ENCODE results near the gene ARHGAP22. TPM values are rescaled to one million over a fixed set of nuclear protein-coding genes. Genes with fewer than 3 reads are reported as not detected.

The ARHGAP22 gene
- total RNA-seq, 1 experiment from 2014 or later: 13.5 TPM

- Mint-ChIP-seq H3K9me3 (ENCODE audit: unreplicated experiment) (no peaks in the 10 kb centered on the region), H3K36me3 (ENCODE audit: insufficient read depth, unreplicated experiment) (no peaks in the 10 kb centered on the region), H3K27me3 (ENCODE audit: insufficient read depth, unreplicated experiment) (no peaks in the 10 kb centered on the region), H3K27ac (ENCODE audit: unreplicated experiment) (peak overlapping the region; percentile 43), H3K4me1 (ENCODE audit: low read depth, unreplicated experiment) (peaks cover 34% of the 10 kb centered on the region), H3K4me3 (ENCODE audit: unreplicated experiment) (no peak overlapping the region)
- POLR2A ChIA-PET: no interaction called here
- Histone ChIP-seq H3K4me3 (ENCODE audit: low read depth, low read length) (no peak overlapping the region), H3K27me3 (replicated peaks; ENCODE audit: control insufficient read depth, insufficient read depth, low read length) (no peaks in the 10 kb centered on the region), H3K9me3 (no peaks in the 10 kb centered on the region), H3K36me3 (ENCODE audit: control insufficient read depth, insufficient read depth, low read length) (no peaks in the 10 kb centered on the region), H3K4me1 (peaks cover 58% of the 10 kb centered on the region)
- CTCF ChIA-PET: interaction anchor here (1.1 kb wide), 2 partner anchors 81 to 178 kb away, joined by 3 read pairs; no protein-coding TSS in a partner anchor
- DNase-seq: peak; percentile 75 to 76
- no peak for TF ChIP-seq CTCF (IDR thresholded peaks at IDR 0.05; ENCODE audit: insufficient read depth in 1 of 2, low read depth in 1 of 2, low read length in 1 of 2, severe bottlenecking in 1 of 2, unreplicated experiment in 1 of 2)
- intact Hi-C loops (cut with micrococcal nuclease; ENCODE audit: unreplicated experiment): loop anchor here (2.0 kb wide), 1 partner anchor 18 kb away; no protein-coding TSS in a partner anchor
- BruUV-seq (replicated peaks): no TSS peak
Measured at GRCh38 chr10:48541144-48541795, 63.6 kb downstream of the ARHGAP22 start.

GRCh38 chr10:48538611-48539010 lies 66.3 kb downstream of the ARHGAP22 start:
- Histone ChIP-seq H3K9me3 (no peaks in the 10 kb centered on the region), H3K4me3 (ENCODE audit: low read depth, low read length) (no peak overlapping the region), H3K36me3 (ENCODE audit: control insufficient read depth, insufficient read depth, low read length) (no peaks in the 10 kb centered on the region), H3K4me1 (peaks cover 84% of the 10 kb centered on the region), H3K27me3 (replicated peaks; ENCODE audit: control insufficient read depth, insufficient read depth, low read length) (no peaks in the 10 kb centered on the region)
- TF ChIP-seq CTCF (IDR thresholded peaks at IDR 0.05; ENCODE audit: insufficient read depth in 1 of 2, low read depth in 1 of 2, low read length in 1 of 2, severe bottlenecking in 1 of 2, unreplicated experiment in 1 of 2): no peak
- Mint-ChIP-seq H3K4me3 (ENCODE audit: unreplicated experiment) (no peak overlapping the region), H3K9me3 (ENCODE audit: unreplicated experiment) (no peaks in the 10 kb centered on the region), H3K27ac (ENCODE audit: unreplicated experiment) (peak overlapping the region; percentile 33), H3K27me3 (ENCODE audit: insufficient read depth, unreplicated experiment) (no peaks in the 10 kb centered on the region), H3K36me3 (ENCODE audit: insufficient read depth, unreplicated experiment) (no peaks in the 10 kb centered on the region), H3K4me1 (ENCODE audit: low read depth, unreplicated experiment) (peaks cover 46% of the 10 kb centered on the region)
- no TSS peak for BruUV-seq (replicated peaks)
- POLR2A ChIA-PET: no interaction called here
- DNase-seq: no peak
- CTCF ChIA-PET: no interaction called here
- intact Hi-C loops (cut with micrococcal nuclease; ENCODE audit: unreplicated experiment): no loop called here

- H3K27me3 Mint-ChIP-seq (ENCODE audit: insufficient read depth, unreplicated experiment): no peaks in the 10 kb centered on the region
- intact Hi-C loops (cut with micrococcal nuclease; ENCODE audit: unreplicated experiment): no loop called here
- no TSS peak for BruUV-seq (replicated peaks)
- Histone ChIP-seq H3K9me3 (no peaks in the 10 kb centered on the region), H3K4me1 (peaks cover 71% of the 10 kb centered on the region), H3K36me3 (ENCODE audit: control insufficient read depth, insufficient read depth, low read length) (no peaks in the 10 kb centered on the region), H3K27me3 (replicated peaks; ENCODE audit: control insufficient read depth, insufficient read depth, low read length) (no peaks in the 10 kb centered on the region), H3K4me3 (ENCODE audit: low read depth, low read length) (no peak overlapping the region)
- DNase-seq: no peak
- ChIA-PET POLR2A (no interaction called here), CTCF (no interaction called here)
- TF ChIP-seq CTCF (IDR thresholded peaks at IDR 0.05; ENCODE audit: insufficient read depth in 1 of 2, low read depth in 1 of 2, low read length in 1 of 2, severe bottlenecking in 1 of 2, unreplicated experiment in 1 of 2): no peak
- H3K27ac Mint-ChIP-seq (ENCODE audit: unreplicated experiment): peak overlapping the region; percentile 76
- peaks cover 46% of the 10 kb centered on the region for H3K4me1 Mint-ChIP-seq (ENCODE audit: low read depth, unreplicated experiment)
- no peaks in the 10 kb centered on the region for H3K9me3 Mint-ChIP-seq (ENCODE audit: unreplicated experiment)
- H3K4me3 Mint-ChIP-seq (ENCODE audit: unreplicated experiment): no peak overlapping the region
- H3K36me3 Mint-ChIP-seq (ENCODE audit: insufficient read depth, unreplicated experiment): no peaks in the 10 kb centered on the region
Measured at GRCh38 chr10:48536916-48537890, 67.7 kb downstream of the ARHGAP22 start.

Data from Caco-2 (cell line).